ENCODE measurements around the gene MTMR6. TPM values are rescaled to one million over a fixed set of nuclear protein-coding genes. Genes with fewer than 3 reads are reported as not detected.
A peak's percentile ranks its signal among the peaks of the same experiment; 100 is the strongest.

Gene MTMR6
- total RNA-seq, 2 donors from 2014 or later: 11.0 to 16.3 TPM

DNA sequence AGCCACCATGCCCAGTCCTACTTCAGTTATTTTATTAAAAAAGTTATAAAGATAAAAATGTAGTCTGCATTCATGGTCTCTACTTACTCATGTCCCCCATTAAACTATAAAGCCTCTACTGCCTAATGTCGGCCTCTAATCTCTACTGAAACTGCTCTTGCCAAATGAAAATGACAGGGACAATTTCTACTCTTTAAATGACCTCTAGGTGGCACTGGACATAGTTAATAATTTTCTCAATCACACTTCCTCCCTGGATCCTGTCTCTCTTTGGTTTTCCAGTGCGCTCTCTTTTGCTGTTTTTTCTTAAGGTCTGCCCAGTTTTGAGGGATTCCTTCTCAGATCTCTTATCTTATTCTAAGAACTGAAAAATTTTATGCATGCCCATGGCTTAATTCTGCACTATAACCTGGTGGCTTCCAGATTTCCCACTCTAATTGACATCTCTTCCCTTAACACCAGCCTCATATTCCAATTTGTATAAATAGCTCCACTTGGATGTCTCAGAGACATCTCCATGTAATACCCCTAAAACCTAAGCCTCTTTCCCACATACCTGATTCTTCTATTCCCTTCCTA is 54.3 kb downstream of the MTMR6 start:
- DNase-seq: no peak
- intact Hi-C loops (cut with DNase I): loop anchor here (5.0 kb wide), 1 partner anchor 144 kb away; no protein-coding TSS in a partner anchor
- Histone ChIP-seq H3K4me1 (no peaks in the 10 kb centered on the region), H3K4me3 (no peak overlapping the region), H3K9ac (ENCODE audit: low read depth in 2 of 2, low read length in 2 of 2) (no peak overlapping the region), H3K27ac (no peak overlapping the region), H3K9me3 (no peaks in the 10 kb centered on the region), H3K27me3 (no peaks in the 10 kb centered on the region), H3K36me3 (no peaks in the 10 kb centered on the region)
- peak; percentile 48 for TF ChIP-seq CTCF (IDR thresholded peaks at IDR 0.05)

DNA sequence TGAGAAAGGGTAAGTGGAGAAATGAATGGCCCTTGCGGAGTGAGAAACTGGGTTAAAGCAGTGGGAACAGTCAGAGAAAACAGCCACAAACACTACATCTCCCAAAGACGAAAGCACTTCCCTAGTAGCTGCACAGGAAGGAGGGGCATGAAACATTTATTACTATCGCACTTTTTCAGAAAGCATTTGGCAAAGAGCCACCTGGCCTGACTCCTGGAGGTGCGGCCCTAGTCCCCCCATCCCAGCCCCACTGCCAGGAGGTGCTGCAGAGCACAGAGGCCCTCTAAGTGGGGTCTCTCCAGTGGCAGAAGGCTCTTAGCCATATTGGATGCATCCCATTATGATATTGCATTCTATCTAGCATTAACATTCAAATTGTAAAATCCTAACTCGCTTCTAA is 55.8 kb downstream of the MTMR6 start:
- no peaks in the 10 kb centered on the region for H3K4me1 ChIP-seq
- no peak for TF ChIP-seq CTCF (IDR thresholded peaks at IDR 0.05)
- H3K36me3 ChIP-seq: no peaks in the 10 kb centered on the region
- intact Hi-C loops (cut with DNase I): loop anchor here (5.0 kb wide), 1 partner anchor 146 kb away; no protein-coding TSS in a partner anchor
- H3K27me3 ChIP-seq: no peaks in the 10 kb centered on the region
- DNase-seq: no peak
- H3K9ac ChIP-seq (ENCODE audit: low read depth in 2 of 2, low read length in 2 of 2): no peak overlapping the region
- H3K9me3 ChIP-seq: no peaks in the 10 kb centered on the region
- no peak overlapping the region for H3K4me3 ChIP-seq
- H3K27ac ChIP-seq: no peak overlapping the region

DNA sequence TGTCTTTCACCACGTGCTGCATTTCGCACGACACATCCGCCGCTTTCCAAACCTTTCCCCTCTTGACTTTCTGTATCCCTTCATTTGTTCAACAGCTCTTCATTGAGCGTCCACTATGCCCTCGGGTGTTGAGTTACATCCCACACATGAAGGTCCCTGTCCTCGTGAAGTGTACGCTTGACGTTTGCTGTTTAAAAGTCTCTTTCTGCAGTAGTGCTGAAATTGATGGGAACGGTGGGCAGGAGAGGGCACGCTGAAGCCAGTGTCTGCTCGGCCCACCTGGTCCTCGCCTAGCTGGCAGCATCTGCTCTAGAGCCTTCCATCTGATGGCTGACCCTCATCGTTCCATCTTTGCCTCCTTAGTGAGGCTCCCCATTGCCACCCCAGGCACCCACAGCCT is 59.6 kb downstream of the MTMR6 start:
- no peaks in the 10 kb centered on the region for H3K27me3 ChIP-seq
- H3K4me3 ChIP-seq: no peak overlapping the region
- DNase-seq: no peak
- TF ChIP-seq CTCF (IDR thresholded peaks at IDR 0.05): no peak
- H3K36me3 ChIP-seq: no peaks in the 10 kb centered on the region
- H3K27ac ChIP-seq: no peak overlapping the region
- H3K4me1 ChIP-seq: no peaks in the 10 kb centered on the region
- H3K9me3 ChIP-seq: no peaks in the 10 kb centered on the region
- H3K9ac ChIP-seq (ENCODE audit: low read depth in 2 of 2, low read length in 2 of 2): no peak overlapping the region
- intact Hi-C loops (cut with DNase I): no loop called here

- Histone ChIP-seq H3K27me3 (no peaks in the 10 kb centered on the region), H3K9ac (ENCODE audit: low read depth in 2 of 2, low read length in 2 of 2) (no peak overlapping the region), H3K4me1 (no peaks in the 10 kb centered on the region), H3K9me3 (no peaks in the 10 kb centered on the region), H3K4me3 (no peak overlapping the region), H3K36me3 (no peaks in the 10 kb centered on the region), H3K27ac (no peak overlapping the region)
- no peak for TF ChIP-seq CTCF (IDR thresholded peaks at IDR 0.05)
- intact Hi-C loops (cut with DNase I): no loop called here
- DNase-seq: no peak
Measured at GRCh38 chr13:25225970-25226369, 61.3 kb downstream of the MTMR6 start.

GRCh38 chr13:25224151-25224550 is 63.1 kb downstream of the MTMR6 start:
- intact Hi-C loops (cut with DNase I): no loop called here
- TF ChIP-seq CTCF (IDR thresholded peaks at IDR 0.05): no peak
- no peaks in the 10 kb centered on the region for H3K27me3 ChIP-seq

More at GRCh38 chr13:25224151-25224550, 63.1 kb downstream of the MTMR6 start:
- no peak overlapping the region for H3K9ac ChIP-seq (ENCODE audit: low read depth in 2 of 2, low read length in 2 of 2)
- H3K36me3 ChIP-seq: no peaks in the 10 kb centered on the region
- no peak for DNase-seq
- no peak overlapping the region for H3K27ac ChIP-seq
- H3K4me1 ChIP-seq: no peaks in the 10 kb centered on the region
- H3K4me3 ChIP-seq: no peak overlapping the region
- H3K9me3 ChIP-seq: no peaks in the 10 kb centered on the region
